Adrenal gland (tissue), 12 donors: ENCODE results near the gene SPATC1L. TPM values are rescaled to one million over a fixed set of nuclear protein-coding genes. Genes with fewer than 3 reads are reported as not detected.

Experiments used
- DNase-seq, 7 donors: peaks; one replicate each; pipeline ENCODE4 v3.0.0-alpha.2; 2019 to 2020
- H3K27ac ChIP-seq, 5 donors: fragments of 200-600 bp; sonication (generic) in 4 of 5; 1 replicate in 3 of 5; 2 replicates in 2 of 5; pipeline versions ENCODE4 v1.5.1 to v1.8.0; 2016 to 2020; ENCODE audit warnings: mild to moderate bottlenecking in 1 of 5
- H3K27me3 ChIP-seq: fragments of 200-600 bp; 2 replicates; pipeline ENCODE4 v1.8.0; 2021
- H3K36me3 ChIP-seq, 2 donors: fragments of 200-600 bp; replicated peaks in 1 of 2; 1 replicate in 1 of 2; 2 replicates in 1 of 2; pipeline versions ENCODE4 v1.5.1 to v1.8.0; 2018 to 2022
- H3K4me1 ChIP-seq, 2 donors: fragments of 200-600 bp; replicated peaks in 1 of 2; 1 replicate in 1 of 2; 2 replicates in 1 of 2; pipeline versions ENCODE4 v1.5.1 to v1.8.0; 2018 to 2021
- H3K4me3 ChIP-seq, 4 donors: fragments of 200-600 bp; sonication (generic) in 3 of 4; one replicate each; pipeline ENCODE4 v1.5.1; 2016 to 2018
- H3K9me3 ChIP-seq, 3 donors: fragments of 200-600 bp; sonication (generic) in 1 of 3; replicated peaks in 1 of 3; 1 replicate in 2 of 3; 2 replicates in 1 of 3; pipeline versions ENCODE4 v1.5.1 to v1.8.0; 2016 to 2021
- CTCF ChIP-seq, 6 experiments: fragments of 450-650 bp in 4 of 6; fragments of 200-600 bp in 2 of 6; sonication (generic) in 1 of 6; IDR thresholded peaks; 1 replicate in 5 of 6; 2 replicates in 1 of 6; pipeline versions ENCODE4 v1.5.1 to v1.8.0; 2016 to 2021; ENCODE audit warnings: antibody characterized with exemption in 6 of 6, mild to moderate bottlenecking in 2 of 6, moderate library complexity in 1 of 6
- POLR2A ChIP-seq, 2 donors: fragments of 450-650 bp; IDR thresholded peaks; one replicate each; pipeline ENCODE4 v1.6.1; 2017; ENCODE audit warnings: antibody characterized with exemption in 2 of 2, mild to moderate bottlenecking in 2 of 2, moderate library complexity in 1 of 2
- WGBS, 4 donors: extraction: QIAGEN DNeasy Blood & Tissue Kit in 2 of 4; methylation state at CpG; one replicate each; pipeline versions ENCODE4 v1.1.5 to v1.1.7; 2013 to 2017; 5-methylcytosine and 5-hydroxymethylcytosine counted together
- intact Hi-C, 2 donors: fragments of 100-400 bp; cut with DNase I; formaldehyde crosslinking; loops; one replicate each; pipeline versions ENCODE4 v1.14.1 to v1.15.0; 2022 to 2023
- polyA plus RNA-seq, 3 donors: library from polyadenylated mRNA; stranded (reverse); fragments of 200-250 nt in 2 of 3; fragments of 350-450 nt in 1 of 3; fragmentation: Illumina TruSeq in 1 of 3; extraction: RNeasy Lipid Tissue Mini Kit (QIAGEN cat#74804) in 1 of 3; gene quantifications; one replicate each; pipeline ENCODE4 v1.2.3, GENCODE V29; 2013 to 2014
- total RNA-seq, 9 donors: library from RNA; depleted of rRNA in 4 of 9; stranded (reverse); fragments of >200 nt in 4 of 9; fragments of 120-200 nt in 1 of 9; fragmentation: NEBNext Ultra II Directional in 1 of 9; extraction: Animal tissue kit (Norgen Biotek cat#: 25700) in 1 of 9; gene quantifications; one replicate each; pipeline versions ENCODE4 v1.1.0 to v1.2.4, GENCODE V29; 2013 to 2023
- donor health status: healthy with polysubstance abuse.
- donor health status: Bipolar disorder and iron deficiency.
- donor health status: DM: yes; HTN: yes; CAD: no.
- donor health status: DM: no; HTN: no; CAD: no.
- donor health status: DM: no; HTN: no; CAD: no.
- donor health status: DM: yes; HTN: yes; CAD: no.

The SPATC1L gene
- total and polyA plus RNA-seq, 12 donors = 8.4 to 91.5 (median 25.3) TPM

GRCh38 chr21:46189213-46189958 is 5.1 kb upstream of the SPATC1L start:
- peak in 6 of 7 donors; percentile 58 to 80 (median 74) for DNase-seq
- H3K27ac ChIP-seq = peak overlapping the region; percentile 66 to 97 (median 96)
- WGBS, 4 donors = 44 to 55% (median 49%) methylated on average over 8 to 9 of the region's 9 CpGs
- H3K4me3 ChIP-seq = no peak overlapping the region
- peaks cover 26 to 39% of the 10 kb centered on the region in 2 donors for H3K4me1 ChIP-seq
- H3K9me3 ChIP-seq = no peaks in the 10 kb centered on the region
- peaks cover 0 to 18% of the 10 kb centered on the region in 2 donors for H3K36me3 ChIP-seq
- intact Hi-C loops = no loop called here
- TF ChIP-seq POLR2A (IDR thresholded peaks at IDR 0.05) (peak in 1 of 2 donors; percentile 42), CTCF (IDR thresholded peaks at IDR 0.05) (no peak)
- no peaks in the 10 kb centered on the region for H3K27me3 ChIP-seq

GRCh38 chr21:46188226-46189212 is 4.3 kb upstream of the SPATC1L start:
- Histone ChIP-seq H3K9me3 (no peaks in the 10 kb centered on the region), H3K27me3 (no peaks in the 10 kb centered on the region), H3K4me1 (peaks cover 26 to 42% of the 10 kb centered on the region in 2 donors), H3K36me3 (peaks cover 0 to 10% of the 10 kb centered on the region in 2 donors), H3K27ac (peak overlapping the region; percentile 66 to 97 (median 96)), H3K4me3 (no peak overlapping the region)
- intact Hi-C loops = no loop called here
- TF ChIP-seq CTCF (IDR thresholded peaks at IDR 0.05) (no peak), POLR2A (IDR thresholded peaks at IDR 0.05) (peak in 1 of 2 donors; percentile 60)
- peak; percentile 78 to 93 (median 87) for DNase-seq
- WGBS, 4 donors = 26 to 39% (median 27%) methylated on average over 17 of the region's 17 CpGs

- Histone ChIP-seq H3K36me3 (peaks cover 0 to 6% of the 10 kb centered on the region in 2 donors), H3K27me3 (no peaks in the 10 kb centered on the region), H3K4me3 (no peak overlapping the region), H3K4me1 (peaks cover 26 to 42% of the 10 kb centered on the region in 2 donors), H3K27ac (peak overlapping the region in 3 of 5 donors; percentile 96 to 97 (median 97)), H3K9me3 (no peaks in the 10 kb centered on the region)
- TF ChIP-seq CTCF (IDR thresholded peaks at IDR 0.05) (no peak), POLR2A (IDR thresholded peaks at IDR 0.05) (no peak)
- DNase-seq = peak in 3 of 7 donors; percentile 15 to 59 (median 22)
- WGBS, 4 donors = 59 to 76% (median 64%) methylated on average over 6 to 7 of the region's 7 CpGs
- intact Hi-C loops = no loop called here
Measured at GRCh38 chr21:46187814-46188213, 3.6 kb upstream of the SPATC1L start.

GRCh38 chr21:46187261-46187660 is 3.0 kb upstream of the SPATC1L start:
- peak overlapping the region in 1 of 5 donors; percentile 97 for H3K27ac ChIP-seq
- peaks cover 0 to under 1% of the 10 kb centered on the region in 2 donors for H3K36me3 ChIP-seq
- H3K27me3 ChIP-seq = no peaks in the 10 kb centered on the region
- intact Hi-C loops = no loop called here
- WGBS, 4 donors = 87 to 91% (median 88%) methylated on average over 8 of the region's 8 CpGs
- peak in 3 of 7 donors; percentile 11 to 47 (median 18) for DNase-seq
- H3K9me3 ChIP-seq = no peaks in the 10 kb centered on the region
- no peak for TF ChIP-seq CTCF (IDR thresholded peaks at IDR 0.05)
- TF ChIP-seq POLR2A (IDR thresholded peaks at IDR 0.05) = no peak
- peaks cover 26 to 42% of the 10 kb centered on the region in 2 donors for H3K4me1 ChIP-seq
- no peak overlapping the region for H3K4me3 ChIP-seq
